Stomach (tissue), 4 donors: Measurements from ENCODE around the gene ZNF689.

Experiments
- POLR2A ChIP-seq, 4 donors: fragments of 450-650 bp; IDR thresholded peaks; one replicate each; pipeline ENCODE4 v1.6.1; 2016; ENCODE audit warnings: antibody characterized with exemption in 4 of 4, control low read depth in 2 of 4, mild to moderate bottlenecking in 1 of 4, moderate library complexity in 1 of 4
- POLR2AphosphoS5 ChIP-seq, 3 donors: sonication (generic); formaldehyde crosslinking; IDR thresholded peaks; one replicate each; pipeline ENCODE4 v1.6.1; 2016; ENCODE audit warnings: antibody characterized with exemption in 3 of 3
- TF ChIP-seq, protein P1 (sequence below), 7 experiments: fragments of 450-650 bp in 4 of 7; fragments of 200-600 bp in 3 of 7; sonication (generic) in 3 of 7; IDR thresholded peaks; one replicate each; pipeline ENCODE4 v1.5.1; 2016 to 2019; ENCODE audit warnings: antibody characterized with exemption in 7 of 7, control low read depth in 2 of 7, mild to moderate bottlenecking in 1 of 7

DNA sequence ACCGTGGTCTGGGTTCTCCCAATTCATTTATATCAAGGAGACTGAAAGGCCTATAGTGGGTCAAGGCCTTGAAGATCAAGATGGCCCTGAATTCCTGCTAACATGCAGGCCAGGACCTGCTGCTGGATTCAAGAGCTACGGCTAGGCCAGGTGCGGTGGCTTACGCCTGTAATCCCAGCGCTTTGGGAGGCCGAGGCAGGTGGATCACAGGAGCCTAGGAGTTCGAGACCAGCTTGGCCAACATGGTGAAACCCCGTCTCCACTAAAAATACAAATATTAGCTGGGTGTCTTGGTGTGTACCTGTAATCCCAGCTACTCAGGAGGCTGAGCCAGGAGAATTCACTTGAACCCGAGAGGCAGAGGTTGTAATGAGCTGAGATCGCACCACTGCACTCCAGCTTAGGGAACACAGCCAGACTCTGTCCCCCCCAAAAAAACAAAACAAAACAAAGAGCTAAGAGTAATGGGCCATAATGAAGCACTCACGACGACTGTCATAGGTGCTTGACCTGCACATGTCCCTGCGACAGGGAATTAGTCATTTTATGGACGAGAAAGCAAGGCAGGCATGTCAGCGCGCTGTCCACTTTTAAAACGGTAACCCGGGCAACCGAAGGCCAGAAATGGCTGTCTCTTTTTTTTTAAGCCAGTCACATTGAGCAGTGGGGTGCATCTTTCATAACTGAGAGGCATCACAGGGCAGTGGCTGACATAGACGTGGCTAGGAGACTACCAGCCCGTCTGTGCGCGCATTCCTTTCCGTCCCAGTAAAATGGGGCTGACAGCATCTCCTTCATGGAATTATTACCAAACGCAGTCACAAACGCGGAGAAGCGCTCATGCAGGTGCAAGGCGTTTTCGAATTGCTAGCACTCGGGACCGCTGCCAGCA lies 47.0 kb upstream of the ZNF689 start:
- TF ChIP-seq, protein P1, sequence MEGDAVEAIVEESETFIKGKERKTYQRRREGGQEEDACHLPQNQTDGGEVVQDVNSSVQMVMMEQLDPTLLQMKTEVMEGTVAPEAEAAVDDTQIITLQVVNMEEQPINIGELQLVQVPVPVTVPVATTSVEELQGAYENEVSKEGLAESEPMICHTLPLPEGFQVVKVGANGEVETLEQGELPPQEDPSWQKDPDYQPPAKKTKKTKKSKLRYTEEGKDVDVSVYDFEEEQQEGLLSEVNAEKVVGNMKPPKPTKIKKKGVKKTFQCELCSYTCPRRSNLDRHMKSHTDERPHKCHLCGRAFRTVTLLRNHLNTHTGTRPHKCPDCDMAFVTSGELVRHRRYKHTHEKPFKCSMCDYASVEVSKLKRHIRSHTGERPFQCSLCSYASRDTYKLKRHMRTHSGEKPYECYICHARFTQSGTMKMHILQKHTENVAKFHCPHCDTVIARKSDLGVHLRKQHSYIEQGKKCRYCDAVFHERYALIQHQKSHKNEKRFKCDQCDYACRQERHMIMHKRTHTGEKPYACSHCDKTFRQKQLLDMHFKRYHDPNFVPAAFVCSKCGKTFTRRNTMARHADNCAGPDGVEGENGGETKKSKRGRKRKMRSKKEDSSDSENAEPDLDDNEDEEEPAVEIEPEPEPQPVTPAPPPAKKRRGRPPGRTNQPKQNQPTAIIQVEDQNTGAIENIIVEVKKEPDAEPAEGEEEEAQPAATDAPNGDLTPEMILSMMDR (IDR thresholded peaks at IDR 0.05): no peak
- no peak for TF ChIP-seq POLR2A (IDR thresholded peaks at IDR 0.05)
- no peak for TF ChIP-seq POLR2AphosphoS5 (IDR thresholded peaks at IDR 0.05)
